HepG2 (cell line): ENCODE data around the gene HARBI1. TPM values are rescaled to one million over a fixed set of nuclear protein-coding genes. Genes with fewer than 3 reads are reported as not detected.

Experiments
- ARID4A ChIP-seq: sonication (generic); formaldehyde crosslinking; IDR thresholded peaks from 2 replicates; pipeline ENCODE4 v1.5.0; 2020; ENCODE audit warnings: mild to moderate bottlenecking, missing genetic modification reagents, borderline replicate concordance
- DRAP1 ChIP-seq: IDR thresholded peaks from 2 replicates; pipeline ENCODE4 v1.6.1; 2016; ENCODE audit warnings: missing genetic modification reagents, missing compliant biosample characterization
- HCFC1 ChIP-seq: fragments of 150-350 bp; IDR thresholded peaks from 2 replicates; pipeline ENCODE4 v1.6.1; 2014; ENCODE audit warnings: low read depth, low read length
- KLF12 ChIP-seq: sonication (generic); formaldehyde crosslinking; IDR thresholded peaks from 2 replicates; pipeline ENCODE4 v1.4.0; 2020; ENCODE audit warnings: missing genetic modification reagents, borderline replicate concordance
- KMT2B ChIP-seq: IDR thresholded peaks from 2 replicates; pipeline ENCODE4 v1.6.1; 2016; ENCODE audit warnings: missing genetic modification reagents, missing compliant biosample characterization
- MYNN ChIP-seq: sonication (generic); formaldehyde crosslinking; IDR thresholded peaks from 2 replicates; pipeline ENCODE4 v1.4.0; 2020; ENCODE audit warnings: mild to moderate bottlenecking, low read depth, missing genetic modification reagents
- POLR2G ChIP-seq: fragments of 200-400 bp; formaldehyde crosslinking; IDR thresholded peaks from 2 replicates; pipeline ENCODE4 v1.6.1; 2018; ENCODE audit warnings: mild to moderate bottlenecking, low read depth, low read length, moderate library complexity
- RAD21 ChIP-seq: fragments of 450-650 bp; formaldehyde crosslinking; IDR thresholded peaks from 2 replicates; pipeline ENCODE4 v1.5.0; 2020; ENCODE audit warnings: mild to moderate bottlenecking
- SP4 ChIP-seq: sonication (generic); formaldehyde crosslinking; IDR thresholded peaks from 2 replicates; pipeline ENCODE4 v1.8.1; 2023; ENCODE audit warnings: mild to moderate bottlenecking, missing genetic modification reagents
- ZKSCAN1 ChIP-seq: fragments of 150-350 bp; IDR thresholded peaks from 2 replicates; pipeline ENCODE4 v1.6.1; 2014; ENCODE audit warnings: low read length
- ZNF142 ChIP-seq: sonication (generic); formaldehyde crosslinking; IDR thresholded peaks from 2 replicates; pipeline ENCODE4 v1.4.0; 2020; ENCODE audit warnings: missing genetic modification reagents
- ZNF34 ChIP-seq: sonication (generic); formaldehyde crosslinking; IDR thresholded peaks from 2 replicates; pipeline ENCODE4 v1.4.0; 2020; ENCODE audit warnings: mild to moderate bottlenecking, missing genetic modification reagents, borderline replicate concordance
- ZNF550 ChIP-seq: sonication (generic); formaldehyde crosslinking; IDR thresholded peaks from 2 replicates; pipeline ENCODE4 v1.4.0; 2020; ENCODE audit warnings: mild to moderate bottlenecking, missing genetic modification reagents, borderline replicate concordance
- ZNF776 ChIP-seq: sonication (generic); formaldehyde crosslinking; IDR thresholded peaks from 2 replicates; pipeline ENCODE4 v1.4.0; 2020; ENCODE audit warnings: mild to moderate bottlenecking, missing genetic modification reagents
- polyA plus RNA-seq, 8 experiments: library from polyadenylated mRNA; depleted of rRNA in 3 of 8; stranded (reverse) in 7 of 8; unstranded in 1 of 8; fragments of >200 nt; fragmentation: Illumina TruSeq in 4 of 8; extraction: Trizol in 4 of 8; gene quantifications; 2 replicates each; pipeline versions ENCODE4 v1.2.1 to v1.2.3, GENCODE V29; 2011 to 2016; ENCODE audit warnings: low read depth in 4 of 8, missing spikeins in 1 of 8, mixed read lengths in 1 of 8; ENCODE audit not compliant: insufficient read depth in 1 of 8
- total RNA-seq, 5 experiments: library from RNA; depleted of rRNA; stranded (reverse); fragments of >200 nt; fragmentation: Illumina TruSeq; extraction: Trizol; gene quantifications; 2 replicates each; pipeline ENCODE4 v1.2.3, GENCODE V29; 2016; ENCODE audit warnings: low read depth in 1 of 5
- TF ChIP-seq, protein P1 (sequence below): conservative IDR thresholded peaks from 2 replicates; pipeline ENCODE4 v1.6.1; 2018; ENCODE audit warnings: missing genetic modification reagents

Gene HARBI1
- total and polyA plus RNA-seq, 2 of the 13 experiments (the other 11 are each of a cell fraction or from before 2014, with no cell fraction given) = 2.5 to 4.8 TPM

DNA sequence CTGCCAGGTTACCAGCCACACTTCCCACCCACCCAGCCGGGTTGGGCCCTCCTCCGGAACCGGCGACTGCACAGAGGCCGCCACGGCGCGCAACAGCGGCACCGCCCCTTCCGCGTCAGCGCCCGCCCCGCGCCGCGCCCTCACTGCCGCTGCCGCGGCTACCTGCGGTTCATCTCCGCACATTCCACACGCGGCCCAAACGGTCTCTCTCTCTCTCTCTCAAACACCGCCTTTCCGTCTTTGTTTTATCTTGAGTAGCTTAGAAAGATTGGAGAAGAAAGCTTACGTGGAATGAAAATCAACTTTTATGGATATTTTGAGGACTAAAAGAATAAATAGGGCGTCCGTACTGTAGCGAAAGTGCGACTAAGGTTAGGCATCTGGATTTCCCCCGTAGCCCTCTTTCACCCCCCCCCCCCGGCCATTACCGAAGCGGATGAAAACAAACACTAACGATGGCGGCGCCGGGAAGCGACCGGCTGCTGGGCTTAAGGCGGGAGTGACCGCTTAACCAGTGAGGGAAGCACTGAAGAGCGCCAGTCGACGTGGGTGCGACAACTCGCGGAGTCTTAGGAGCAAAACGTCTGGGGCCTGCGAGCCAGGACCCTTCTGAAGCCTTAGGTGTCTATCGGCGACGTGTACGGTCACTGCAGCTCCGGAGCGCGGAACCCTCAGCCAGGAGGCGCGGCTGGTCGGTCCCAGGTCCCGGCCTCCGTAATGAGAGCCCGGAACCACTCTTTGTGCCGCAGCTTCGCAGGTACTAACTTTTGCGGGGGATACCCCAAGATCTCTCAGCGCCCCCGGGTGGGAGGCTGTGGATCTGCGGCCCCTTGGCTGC is at the start of gene HARBI1, which contains the start of gene ATG13 (continued):
- TF ChIP-seq, protein P1, sequence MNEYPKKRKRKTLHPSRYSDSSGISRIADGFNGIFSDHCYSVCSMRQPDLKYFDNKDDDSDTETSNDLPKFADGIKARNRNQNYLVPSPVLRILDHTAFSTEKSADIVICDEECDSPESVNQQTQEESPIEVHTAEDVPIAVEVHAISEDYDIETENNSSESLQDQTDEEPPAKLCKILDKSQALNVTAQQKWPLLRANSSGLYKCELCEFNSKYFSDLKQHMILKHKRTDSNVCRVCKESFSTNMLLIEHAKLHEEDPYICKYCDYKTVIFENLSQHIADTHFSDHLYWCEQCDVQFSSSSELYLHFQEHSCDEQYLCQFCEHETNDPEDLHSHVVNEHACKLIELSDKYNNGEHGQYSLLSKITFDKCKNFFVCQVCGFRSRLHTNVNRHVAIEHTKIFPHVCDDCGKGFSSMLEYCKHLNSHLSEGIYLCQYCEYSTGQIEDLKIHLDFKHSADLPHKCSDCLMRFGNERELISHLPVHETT (CRISPR knock-in tag) = peak; percentile 81; the same call in 1 of the 2 replicates
- TF ChIP-seq ZNF142 (CRISPR knock-in tag) (no peak), ZNF550 (CRISPR knock-in tag) (peak; percentile 75; the same call in 1 of the 2 replicates), KMT2B (CRISPR knock-in tag) (peak; percentile 90), ZNF34 (CRISPR knock-in tag) (no peak), HCFC1 (0 out of 2 replicates have a peak, but pooled peaks have one; percentile 38), ZNF776 (CRISPR knock-in tag) (no peak), POLR2G (peak; percentile 45), ARID4A (CRISPR knock-in tag) (peak; percentile 91), MYNN (no peak), RAD21 (CRISPR knock-in tag) (peak; percentile 84), DRAP1 (CRISPR knock-in tag) (peak; percentile 23; the same call in 1 of the 2 replicates), SP4 (CRISPR knock-in tag) (peak; percentile 56; the same call in 1 of the 2 replicates), KLF12 (CRISPR knock-in tag) (peak; percentile 87; the same call in 1 of the 2 replicates), ZKSCAN1 (peak; percentile 5; the same call in 1 of the 2 replicates)
